ENCODE measurements around the gene GALNT1.

GALNT1 gene

DNA sequence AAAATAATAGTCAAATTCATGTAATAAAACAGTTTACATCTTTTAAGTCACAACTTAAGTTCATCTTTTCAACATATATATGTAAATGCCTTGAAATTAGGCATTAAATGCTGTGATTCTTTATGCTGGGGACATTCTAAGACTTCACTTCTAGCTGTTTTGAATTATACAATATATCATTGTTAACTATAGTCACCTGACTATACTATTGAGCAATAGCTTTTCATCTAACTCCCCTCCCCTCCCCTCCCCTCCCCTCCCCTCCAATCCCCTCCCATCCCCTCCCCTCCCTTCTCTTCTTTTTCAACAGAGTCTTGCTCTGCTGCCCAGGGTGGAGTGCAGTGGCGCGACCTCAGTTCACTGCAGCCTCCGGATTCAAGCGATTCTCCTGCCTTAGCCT lies 16.2 kb downstream of the GALNT1 start:
- TF ChIP-seq POLR2A (IDR thresholded peaks at IDR 0.05; ENCODE audit: low read depth, low read length) = no peak
- DNase-seq (ENCODE audit: insufficient read length, low spot score) (no peak), FAIRE-seq (no peak)

DNA sequence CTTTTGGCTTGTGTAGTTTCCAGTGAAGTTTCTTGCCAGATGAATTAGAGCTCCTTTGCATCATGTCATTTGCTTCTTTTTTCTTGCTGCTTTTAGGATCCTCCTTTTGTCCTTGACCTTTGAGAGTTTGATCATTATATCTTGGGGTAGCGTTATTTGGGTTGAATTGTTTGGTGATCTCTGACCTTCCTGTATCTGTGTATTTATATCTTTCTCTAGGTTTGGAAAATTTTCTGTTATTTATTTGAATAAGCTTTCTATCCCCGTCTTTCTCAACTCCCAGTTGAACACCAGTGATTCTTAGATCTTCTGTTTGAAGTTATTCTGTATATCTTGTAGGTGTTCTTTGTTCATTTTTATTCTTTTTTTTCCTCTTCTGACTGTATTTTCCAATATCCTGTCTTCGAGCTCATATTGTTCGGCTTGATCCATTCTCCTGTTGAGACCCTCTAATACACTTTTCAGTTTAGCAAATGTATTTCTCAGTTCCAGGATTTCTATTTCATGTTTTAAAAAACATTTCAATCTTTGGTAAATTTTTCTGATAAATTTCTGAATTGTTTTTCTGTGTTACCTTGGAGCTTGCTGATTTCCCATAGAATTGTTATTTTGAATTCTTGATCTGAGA lies 20.8 kb downstream of the GALNT1 start:
- no peak for TF ChIP-seq POLR2A (IDR thresholded peaks at IDR 0.05; ENCODE audit: low read depth, low read length)
- FAIRE-seq (no peak), DNase-seq (ENCODE audit: insufficient read length, low spot score) (no peak)

DNA sequence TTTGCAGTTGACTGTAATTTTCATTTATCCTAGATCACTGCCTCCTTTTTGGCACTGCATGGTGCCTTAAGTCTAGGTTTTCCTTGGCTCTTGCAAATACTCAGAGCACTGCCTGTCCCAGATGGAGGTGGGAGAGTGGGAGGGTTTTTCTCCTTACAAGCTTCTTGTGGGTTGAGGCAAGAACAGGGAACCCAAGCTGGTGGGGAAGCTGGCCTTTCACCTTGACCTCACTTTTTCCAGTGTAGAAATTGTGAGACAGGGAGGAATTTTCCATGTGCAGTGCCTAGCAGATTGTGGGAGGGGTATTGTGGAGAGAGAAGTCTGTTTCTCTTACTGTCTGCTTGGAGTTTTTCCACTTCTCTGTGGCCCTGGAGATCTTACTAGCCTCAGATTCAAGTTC lies 21.5 kb downstream of the GALNT1 start:
- DNase-seq (ENCODE audit: insufficient read length, low spot score) (no peak), FAIRE-seq (no peak)
- no peak for TF ChIP-seq POLR2A (IDR thresholded peaks at IDR 0.05; ENCODE audit: low read depth, low read length)

DNA sequence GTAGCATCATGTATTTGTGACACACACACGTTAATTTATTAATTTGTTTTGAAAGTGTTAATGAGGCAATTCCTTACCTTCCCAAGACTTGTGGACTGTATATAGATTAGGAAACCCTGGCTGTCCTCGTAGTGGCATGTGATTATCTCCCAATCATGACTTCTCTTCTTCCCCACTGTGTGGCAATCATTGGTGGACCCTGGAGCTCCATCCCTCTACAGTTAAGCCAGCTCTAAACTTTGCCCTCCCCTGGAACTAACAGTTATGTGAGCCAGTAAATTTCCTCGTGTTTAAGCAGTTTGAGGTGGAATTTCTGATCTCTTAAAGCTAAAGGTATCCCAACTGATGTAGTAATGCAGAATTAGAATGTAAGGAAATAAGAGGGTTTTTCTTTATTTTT lies 22.0 kb downstream of the GALNT1 start:
- FAIRE-seq (no peak), DNase-seq (ENCODE audit: insufficient read length, low spot score) (no peak)
- no peak for TF ChIP-seq POLR2A (IDR thresholded peaks at IDR 0.05; ENCODE audit: low read depth, low read length)

DNA sequence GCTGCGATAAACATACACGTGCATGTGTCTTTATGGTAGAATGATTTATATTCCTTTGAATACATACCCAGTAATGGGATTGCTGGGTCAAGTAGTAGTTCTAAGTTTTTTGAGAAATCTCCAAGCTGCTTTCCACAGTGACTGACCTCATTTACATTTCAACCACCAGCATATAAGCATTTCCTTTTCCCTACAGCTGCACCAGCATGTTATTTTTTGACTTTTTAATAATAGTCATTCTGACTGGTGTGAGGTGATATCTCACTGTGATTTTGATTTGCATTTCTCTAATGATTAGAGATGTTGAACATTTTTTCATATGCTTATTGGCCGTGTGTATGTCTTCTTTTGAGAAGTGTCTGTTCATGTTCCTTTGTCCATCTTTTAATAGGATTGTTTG lies 22.8 kb downstream of the GALNT1 start:
- FAIRE-seq = no peak
- no peak for TF ChIP-seq POLR2A (IDR thresholded peaks at IDR 0.05; ENCODE audit: low read depth, low read length)
- no peak for DNase-seq (ENCODE audit: insufficient read length, low spot score)

DNA sequence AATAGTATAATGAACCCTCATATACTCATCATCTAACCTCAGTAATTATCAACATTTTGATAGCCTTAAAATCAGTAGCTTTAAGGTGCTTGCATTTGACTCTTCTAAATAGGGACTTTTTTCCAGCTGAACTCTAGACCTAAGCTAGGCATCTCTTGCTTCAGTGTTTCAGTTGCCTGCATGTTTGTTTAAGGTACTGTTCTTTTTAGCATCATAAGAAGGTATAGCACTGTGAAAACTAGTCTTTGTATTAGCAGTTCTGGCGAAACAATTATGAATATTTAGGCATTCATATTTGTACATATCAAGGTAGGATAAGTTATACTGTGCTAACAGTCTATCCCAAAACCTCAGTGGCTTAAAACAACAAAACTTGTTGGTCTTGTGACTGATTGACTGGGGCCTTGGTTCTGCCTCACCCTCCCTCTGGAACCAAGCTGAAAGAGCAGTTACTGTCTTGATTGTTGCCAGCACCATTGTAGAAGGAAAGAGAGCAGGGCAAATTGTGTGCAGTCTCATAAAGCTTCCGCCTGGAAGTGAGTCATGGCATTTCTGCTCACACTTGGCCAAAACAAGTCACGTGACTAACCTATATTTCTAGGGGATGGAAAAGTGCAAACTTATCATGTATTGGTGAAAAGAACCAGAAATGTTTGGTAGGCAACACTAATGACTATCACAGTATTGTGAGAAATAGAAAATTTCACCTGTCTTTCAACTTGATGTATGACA lies 24.3 kb downstream of the GALNT1 start:
- no peak for TF ChIP-seq POLR2A (IDR thresholded peaks at IDR 0.05; ENCODE audit: low read depth, low read length)
- no peak for FAIRE-seq

DNA sequence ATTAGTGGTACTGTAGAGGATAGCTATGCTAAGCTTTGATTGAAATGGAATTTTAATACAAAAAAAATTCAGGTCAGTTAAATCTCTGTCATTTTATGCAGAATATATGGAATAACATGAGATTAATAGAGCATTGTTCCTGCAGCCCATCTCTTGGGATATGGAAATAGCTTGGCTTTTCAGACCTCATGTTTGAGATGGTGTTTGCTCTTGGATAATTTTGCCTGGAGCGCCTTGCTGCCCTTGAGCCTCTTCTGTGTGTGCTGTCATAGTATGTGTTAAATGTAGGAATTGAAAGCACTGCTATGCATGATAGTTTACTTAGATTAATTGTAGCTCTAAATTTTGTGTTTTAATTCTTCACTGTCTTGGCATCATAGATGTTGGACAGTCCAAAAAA lies 27.7 kb downstream of the GALNT1 start:
- FAIRE-seq (no peak), DNase-seq (ENCODE audit: insufficient read length, low spot score) (no peak)
- no peak for TF ChIP-seq POLR2A (IDR thresholded peaks at IDR 0.05; ENCODE audit: low read depth, low read length)

More for the DNA sequence above, 24.3 kb downstream of the GALNT1 start:
- DNase-seq (ENCODE audit: insufficient read length, low spot score) = no peak

DNA sequence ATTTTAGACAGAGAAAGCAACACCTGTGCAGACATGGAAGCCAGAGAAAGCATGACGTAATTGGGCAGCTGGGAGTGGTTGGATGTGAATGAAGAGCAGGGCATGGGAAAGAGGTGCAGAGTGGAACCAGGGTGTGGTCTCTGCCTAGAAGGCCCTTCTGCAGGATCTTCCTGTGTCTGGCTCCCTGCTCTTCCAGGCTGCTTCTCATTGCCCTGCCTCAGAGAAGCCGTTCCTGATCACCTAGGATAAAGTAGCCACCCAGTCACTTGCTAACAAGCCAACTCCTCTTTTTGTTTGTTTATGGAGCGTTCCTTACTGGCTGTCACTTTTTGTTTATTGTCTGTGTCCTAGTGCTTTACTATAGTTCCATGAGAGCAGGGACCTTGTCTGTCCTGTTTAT lies 28.5 kb downstream of the GALNT1 start:
- no peak for TF ChIP-seq POLR2A (IDR thresholded peaks at IDR 0.05; ENCODE audit: low read depth, low read length)
- FAIRE-seq (no peak), DNase-seq (ENCODE audit: insufficient read length, low spot score) (no peak)

DNA sequence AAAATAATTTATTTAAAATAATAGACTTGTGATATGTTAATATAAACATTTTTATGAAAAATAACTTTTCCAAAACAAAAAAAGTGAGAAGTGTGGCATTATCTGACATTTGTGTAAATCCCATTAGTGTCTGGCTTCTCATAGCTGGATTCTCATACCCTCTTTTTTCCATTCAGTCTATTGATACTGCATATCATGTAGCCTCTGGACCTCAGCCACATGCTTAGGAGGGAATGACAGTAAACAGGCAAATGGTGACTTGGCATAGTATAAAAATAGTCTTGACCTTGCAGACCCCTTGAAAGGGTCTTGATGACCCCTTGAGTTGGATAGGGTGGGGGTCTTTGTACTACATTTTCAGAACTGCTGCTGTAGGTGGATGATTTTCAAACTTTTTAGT lies 29.2 kb downstream of the GALNT1 start:
- FAIRE-seq = no peak
- DNase-seq (ENCODE audit: insufficient read length, low spot score) = no peak
- no peak for TF ChIP-seq POLR2A (IDR thresholded peaks at IDR 0.05; ENCODE audit: low read depth, low read length)

DNA sequence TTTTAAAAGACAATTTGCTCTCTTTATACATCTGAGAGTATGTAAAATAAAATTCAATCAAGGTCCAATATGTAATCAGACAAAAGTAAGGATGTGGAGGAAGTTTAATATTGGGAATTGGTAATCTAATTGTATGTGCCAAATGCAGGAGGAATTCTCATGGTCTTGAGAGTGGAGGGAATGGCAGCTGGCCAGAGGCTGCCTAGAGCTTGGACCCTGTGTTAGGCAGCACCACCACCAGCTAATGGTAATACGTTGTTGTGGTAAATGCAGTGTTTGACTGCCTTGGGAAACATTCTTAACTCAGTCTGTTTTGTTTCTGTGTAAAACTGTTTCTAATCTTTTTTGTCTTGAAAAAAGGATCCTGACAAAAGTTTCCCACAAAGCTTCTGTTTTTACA lies 30.0 kb downstream of the GALNT1 start:
- TF ChIP-seq POLR2A (IDR thresholded peaks at IDR 0.05; ENCODE audit: low read depth, low read length) = no peak
- DNase-seq (ENCODE audit: insufficient read length, low spot score) = no peak
- FAIRE-seq = no peak

DNA sequence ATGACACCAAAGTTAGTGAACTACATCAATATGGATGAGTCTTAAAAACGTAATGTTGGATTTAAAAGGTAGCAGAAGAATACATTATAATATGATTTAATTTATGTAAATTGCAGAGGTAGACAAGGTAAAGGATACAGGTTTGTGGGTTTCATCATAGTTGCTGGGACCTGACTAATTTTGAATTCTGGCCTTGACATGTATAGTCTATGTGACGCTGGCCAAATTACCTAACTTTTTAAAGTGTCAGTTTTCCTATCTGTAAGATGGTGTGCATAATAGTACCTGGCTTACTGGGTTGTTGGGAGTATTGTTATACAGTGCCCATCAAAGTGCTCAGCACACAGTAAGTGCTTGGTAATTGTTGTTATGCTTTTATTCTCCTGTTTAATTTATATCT lies 34.5 kb downstream of the GALNT1 start:
- no peak for TF ChIP-seq POLR2A (IDR thresholded peaks at IDR 0.05; ENCODE audit: low read depth, low read length)
- FAIRE-seq (no peak), DNase-seq (ENCODE audit: insufficient read length, low spot score) (no peak)

DNA sequence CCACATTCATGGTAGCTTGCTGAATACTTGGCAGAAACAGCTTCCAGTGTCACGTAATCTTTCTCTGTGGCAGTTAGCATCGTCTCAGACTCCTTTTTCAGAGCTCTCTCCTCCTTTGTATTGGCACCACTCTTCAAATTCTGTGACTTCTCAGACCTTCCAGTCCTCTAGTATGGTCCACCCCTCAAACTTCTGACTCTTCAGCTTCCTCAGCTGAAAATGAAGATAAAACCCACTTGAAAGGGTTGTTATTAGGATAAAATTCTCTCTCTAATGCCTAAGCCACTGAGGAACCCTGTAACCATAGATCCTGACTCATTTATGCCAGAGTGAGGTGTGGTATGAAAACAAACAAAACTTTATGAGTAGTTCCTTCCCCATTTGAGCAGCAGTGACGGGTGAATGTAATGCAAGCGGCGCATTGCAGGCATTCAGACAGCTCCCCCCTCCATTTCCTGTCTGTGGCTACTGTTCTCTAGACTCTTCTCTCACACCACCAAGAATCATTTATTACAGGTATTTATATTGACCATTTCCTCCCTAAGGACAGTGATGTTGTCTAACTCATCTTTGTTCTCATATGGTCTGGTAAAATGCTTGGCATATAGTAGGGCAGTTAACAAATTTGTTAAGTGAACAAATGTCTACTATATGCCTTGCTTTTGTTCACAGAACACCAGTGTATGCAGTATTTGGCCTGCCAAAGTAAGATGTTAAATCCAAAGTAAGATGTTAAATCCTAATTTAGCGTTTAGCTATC lies 35.3 kb downstream of the GALNT1 start:
- DNase-seq (ENCODE audit: insufficient read length, low spot score) (peak; percentile 19), FAIRE-seq (peak; percentile 85)
- TF ChIP-seq POLR2A (IDR thresholded peaks at IDR 0.05; ENCODE audit: low read depth, low read length) = no peak

DNA sequence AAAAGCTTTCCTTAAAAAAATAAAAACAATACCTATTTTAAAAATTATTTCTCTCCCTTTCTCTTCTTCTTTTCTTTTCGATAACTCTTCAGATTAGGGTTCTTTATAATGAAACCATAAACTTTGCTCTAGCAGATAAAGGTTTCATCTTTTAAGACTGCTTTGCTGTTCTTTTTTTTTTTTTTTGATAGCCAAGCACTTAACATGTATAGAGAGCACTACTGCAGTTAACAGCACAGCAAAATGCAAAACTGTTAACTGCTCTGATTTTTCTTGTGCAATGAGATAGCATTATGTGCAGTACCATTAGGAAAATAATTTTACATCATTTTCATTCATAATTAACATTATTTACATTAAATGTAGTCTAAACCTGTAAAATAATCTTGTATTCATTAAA lies 36.3 kb downstream of the GALNT1 start:
- no peak for DNase-seq (ENCODE audit: insufficient read length, low spot score)
- no peak for FAIRE-seq
- TF ChIP-seq POLR2A (IDR thresholded peaks at IDR 0.05; ENCODE audit: low read depth, low read length) = no peak

DNA sequence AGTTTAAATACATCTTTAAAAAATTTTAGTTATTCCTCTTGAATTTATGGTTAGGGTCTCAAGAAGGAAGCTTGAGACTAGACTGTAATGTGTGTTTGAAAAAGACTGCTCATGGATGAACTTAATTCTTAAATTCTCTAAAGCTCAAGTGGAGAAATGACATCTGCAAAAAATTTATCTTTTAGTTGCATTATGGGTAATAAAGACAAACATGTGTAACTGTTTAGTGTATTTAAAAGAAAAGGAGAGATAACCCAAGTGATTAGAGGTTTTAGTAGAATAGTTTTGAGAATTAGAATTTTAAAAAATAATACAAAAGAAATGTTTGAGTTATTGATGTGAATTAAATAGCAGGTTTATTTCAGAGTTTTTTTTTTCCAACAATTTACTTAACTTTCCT lies 36.7 kb downstream of the GALNT1 start:
- FAIRE-seq (no peak), DNase-seq (ENCODE audit: insufficient read length, low spot score) (no peak)
- no peak for TF ChIP-seq POLR2A (IDR thresholded peaks at IDR 0.05; ENCODE audit: low read depth, low read length)

DNA sequence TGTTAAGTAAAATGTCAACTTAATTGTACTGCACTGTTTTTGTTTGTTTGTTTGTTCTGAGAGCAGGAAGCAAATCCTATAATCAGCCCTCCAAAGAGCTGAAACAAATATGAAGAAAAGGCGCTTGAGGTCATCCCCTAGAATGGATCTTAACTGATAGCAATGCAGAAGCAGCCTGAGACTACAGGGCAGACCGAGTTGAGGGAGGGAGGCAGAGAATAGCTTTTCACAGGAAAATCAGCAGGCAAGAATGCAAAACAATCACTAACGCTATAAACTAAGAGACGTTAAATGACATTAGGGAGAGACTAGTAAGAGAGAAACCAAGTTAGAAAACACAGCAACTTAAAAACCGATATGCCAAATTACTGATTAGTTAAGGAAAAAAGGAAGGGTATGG lies 37.2 kb downstream of the GALNT1 start:
- no peak for DNase-seq (ENCODE audit: insufficient read length, low spot score)
- no peak for TF ChIP-seq POLR2A (IDR thresholded peaks at IDR 0.05; ENCODE audit: low read depth, low read length)
- FAIRE-seq = no peak

Measured in H54 (cell line).